ENCODE measurements around the gene UBR4.

GRCh38 chr1:19049798-19050197, 160.3 kb downstream of the UBR4 start:
- TF ChIP-seq CTCF (IDR thresholded peaks at IDR 0.05 in 2 of 3, conservative IDR thresholded peaks at IDR 0.05 in 1 of 3; ENCODE audit: control insufficient read depth in 2 of 3, extremely low read depth in 1 of 3, insufficient read depth in 1 of 3, low read depth in 3 of 3, low read length in 3 of 3) = no peak
- TF ChIP-seq SIN3A (IDR thresholded peaks at IDR 0.05; ENCODE audit: low read depth, low read length) = no peak
- no peak for TF ChIP-seq BCL11A (IDR thresholded peaks at IDR 0.05; ENCODE audit: low read depth, low read length)
- no peak for TF ChIP-seq CREB1 (IDR thresholded peaks at IDR 0.05; ENCODE audit: low read depth)
- no peak for TF ChIP-seq NFYB (IDR thresholded peaks at IDR 0.05; ENCODE audit: insufficient read depth, low read depth, low read length)
- TF ChIP-seq, protein P1, sequence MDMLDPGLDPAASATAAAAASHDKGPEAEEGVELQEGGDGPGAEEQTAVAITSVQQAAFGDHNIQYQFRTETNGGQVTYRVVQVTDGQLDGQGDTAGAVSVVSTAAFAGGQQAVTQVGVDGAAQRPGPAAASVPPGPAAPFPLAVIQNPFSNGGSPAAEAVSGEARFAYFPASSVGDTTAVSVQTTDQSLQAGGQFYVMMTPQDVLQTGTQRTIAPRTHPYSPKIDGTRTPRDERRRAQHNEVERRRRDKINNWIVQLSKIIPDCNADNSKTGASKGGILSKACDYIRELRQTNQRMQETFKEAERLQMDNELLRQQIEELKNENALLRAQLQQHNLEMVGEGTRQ (IDR thresholded peaks at IDR 0.05; ENCODE audit: borderline replicate concordance, low read depth, low read length) = no peak
- no peak for TF ChIP-seq ZNF384 (IDR thresholded peaks at IDR 0.05; ENCODE audit: borderline replicate concordance, low read depth, low read length)
- TF ChIP-seq PRDM15 (CRISPR knock-in tag; IDR thresholded peaks at IDR 0.05) = no peak
- TF ChIP-seq ZNF217 (IDR thresholded peaks at IDR 0.05) = no peak
- no peak for TF ChIP-seq YY1 (IDR thresholded peaks at IDR 0.05; ENCODE audit: low read depth, low read length)
- TF ChIP-seq RELA (IDR thresholded peaks at IDR 0.05; ENCODE audit: borderline replicate concordance, partially characterized antibody) = no peak

All from GM12878 (cell line).